ELF-1 (cell line): ENCODE results near the gene TSHZ2.

Experiments
- DNase-seq: peaks from one replicate; pipeline ENCODE4 v3.0.0-alpha.2; 2016; ENCODE audit warnings: low read depth, low spot score

Gene TSHZ2

DNA sequence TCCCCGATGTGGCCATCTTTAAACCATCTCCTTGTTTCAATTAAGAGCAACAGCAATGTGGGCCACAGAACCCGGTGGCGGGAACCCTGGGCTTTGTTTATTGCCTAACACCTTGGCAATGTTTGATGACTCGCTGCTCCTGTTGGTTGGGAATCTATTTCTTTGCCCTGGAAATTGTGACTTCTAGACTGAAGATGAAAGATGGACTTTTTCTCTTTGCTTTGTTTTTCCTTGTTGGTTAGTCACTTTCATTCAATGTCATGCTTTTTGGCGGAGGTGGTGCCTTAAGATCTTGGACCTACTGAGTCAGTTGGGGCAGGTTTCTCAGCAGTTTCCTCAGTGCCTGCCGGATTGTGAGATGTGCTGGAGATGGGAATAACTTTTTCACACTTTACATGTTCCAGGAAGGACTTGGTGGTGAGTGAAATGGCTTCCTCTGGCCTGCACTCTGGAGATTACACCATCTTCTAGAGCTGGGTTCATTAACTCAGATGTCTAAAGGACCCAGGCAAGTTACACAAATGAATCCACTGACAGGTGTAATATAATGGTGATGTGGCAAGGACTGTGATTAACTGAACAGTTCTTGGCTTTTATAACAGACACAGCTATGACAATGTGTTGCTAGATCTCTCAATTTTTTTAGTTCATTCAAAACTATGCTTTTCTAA, 56.3 kb downstream of the TSHZ2 start:
- no peak for DNase-seq

DNA sequence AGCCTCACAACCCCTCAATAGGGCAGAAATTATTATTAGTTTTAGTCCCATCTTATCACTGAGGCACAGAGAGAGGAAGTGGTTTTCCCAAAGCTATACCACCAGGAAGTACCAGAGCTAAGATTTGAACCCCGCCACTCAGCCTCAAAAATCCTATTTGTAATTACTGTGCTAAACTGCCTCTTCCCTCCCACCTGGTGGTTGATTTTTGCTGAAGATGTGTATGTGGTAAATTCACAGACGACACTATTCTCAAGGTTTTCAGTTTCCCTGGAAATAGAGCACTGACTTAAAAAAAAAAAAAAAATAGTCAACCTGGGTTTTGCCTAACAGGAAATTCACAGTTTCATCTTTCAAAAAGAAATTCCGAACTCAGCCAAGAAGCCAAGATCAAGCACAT, 57.9 kb downstream of the TSHZ2 start:
- DNase-seq: no peak

DNA sequence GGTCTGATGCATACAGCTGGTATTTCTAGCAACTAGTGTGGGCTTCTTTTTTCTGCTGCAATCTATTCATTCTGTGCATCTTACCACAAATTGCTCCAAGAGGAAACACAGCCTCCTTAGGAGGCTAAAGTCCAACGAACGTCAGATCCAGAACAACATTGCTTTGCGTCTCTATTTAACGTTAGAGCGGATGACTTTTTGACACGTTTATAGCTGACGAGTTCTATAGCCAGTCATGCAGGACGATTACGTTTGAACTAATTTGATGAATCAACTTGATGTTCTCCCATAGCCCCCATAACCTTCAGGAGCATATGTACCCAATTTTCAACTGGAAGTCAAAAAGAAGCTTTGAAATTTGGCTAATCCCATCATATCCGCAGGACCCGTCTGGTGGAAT, 59.9 kb downstream of the TSHZ2 start:
- no peak for DNase-seq

GRCh38 chr20:53032478-53032932, 60.3 kb downstream of the TSHZ2 start:
- no peak for DNase-seq

DNA sequence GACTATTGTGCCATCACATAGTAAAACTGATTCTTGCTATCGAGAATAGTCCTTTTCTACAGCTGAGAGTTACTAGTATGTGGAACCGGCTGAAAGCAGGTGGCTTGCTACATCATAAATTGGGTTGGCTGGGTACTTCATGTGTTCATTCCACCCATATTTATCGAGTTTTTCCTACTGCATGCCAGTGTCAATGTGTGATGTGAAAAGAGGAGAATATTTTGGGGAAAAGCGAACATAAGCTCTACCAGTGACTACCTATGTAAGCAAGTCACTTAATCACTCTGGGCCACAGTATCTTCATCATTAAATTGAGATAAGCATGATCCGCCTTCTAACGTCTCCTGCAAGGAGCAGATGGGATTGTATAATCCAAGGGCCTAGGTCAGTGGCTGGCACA, 61.0 kb downstream of the TSHZ2 start:
- no peak for DNase-seq

DNA sequence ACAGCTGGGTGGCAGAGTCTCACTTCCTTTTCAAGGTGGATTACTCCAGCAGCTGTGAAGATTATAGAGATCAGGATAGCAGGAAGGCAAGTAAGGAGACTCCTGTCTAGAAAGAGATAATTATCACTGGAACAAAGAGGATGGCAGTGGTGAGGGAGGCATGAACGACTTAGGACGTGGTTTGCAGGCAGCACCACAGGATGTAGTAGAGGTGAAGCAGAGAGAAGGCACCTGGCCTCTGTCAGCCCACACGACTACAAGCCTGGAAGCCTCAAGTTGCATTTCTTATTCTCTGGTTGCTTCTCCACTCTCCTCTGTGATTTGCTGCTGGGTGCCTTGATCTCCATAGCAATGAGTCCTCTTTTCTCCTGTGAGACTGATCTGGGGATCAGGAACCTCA, 62.7 kb downstream of the TSHZ2 start:
- no peak for DNase-seq

DNA sequence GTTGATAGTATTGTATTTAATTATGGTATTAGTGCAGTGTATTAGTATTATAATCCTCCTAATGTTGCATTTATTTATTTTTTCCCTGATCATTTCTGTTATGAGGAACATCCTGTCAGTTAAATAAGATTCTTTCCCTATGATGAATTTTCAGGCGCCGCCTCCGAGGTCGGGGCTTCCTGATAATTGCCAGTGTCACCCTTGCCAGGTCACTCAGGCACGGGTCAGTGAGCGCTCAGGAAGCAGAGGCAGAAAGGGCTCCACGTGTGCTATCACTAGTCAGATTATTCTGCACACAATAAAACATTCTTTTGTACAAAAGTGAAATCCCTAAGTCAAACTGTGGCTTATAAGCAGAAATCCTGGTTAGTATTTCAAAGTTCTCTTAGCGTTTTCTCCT, 64.8 kb downstream of the TSHZ2 start:
- DNase-seq: no peak

DNA sequence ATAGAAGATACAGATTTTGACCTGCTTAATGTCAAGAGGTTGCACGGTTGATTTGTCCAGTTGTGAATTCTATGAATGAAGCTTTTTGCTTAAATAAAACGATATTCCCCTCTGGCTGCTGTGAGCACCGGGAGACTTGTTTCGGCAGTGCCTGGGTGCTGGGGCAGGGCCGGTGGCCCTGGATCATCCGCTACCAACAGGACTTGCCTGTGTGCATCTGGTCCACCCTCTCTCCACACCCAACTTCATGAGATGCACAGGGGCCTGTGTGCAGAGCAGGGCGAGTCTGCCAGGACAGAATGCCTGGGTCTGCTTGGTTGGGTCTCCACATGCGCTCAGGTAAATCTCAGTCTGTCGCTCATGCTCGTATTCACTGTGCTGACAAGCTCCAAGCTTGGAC, 65.5 kb downstream of the TSHZ2 start:
- no peak for DNase-seq

DNA sequence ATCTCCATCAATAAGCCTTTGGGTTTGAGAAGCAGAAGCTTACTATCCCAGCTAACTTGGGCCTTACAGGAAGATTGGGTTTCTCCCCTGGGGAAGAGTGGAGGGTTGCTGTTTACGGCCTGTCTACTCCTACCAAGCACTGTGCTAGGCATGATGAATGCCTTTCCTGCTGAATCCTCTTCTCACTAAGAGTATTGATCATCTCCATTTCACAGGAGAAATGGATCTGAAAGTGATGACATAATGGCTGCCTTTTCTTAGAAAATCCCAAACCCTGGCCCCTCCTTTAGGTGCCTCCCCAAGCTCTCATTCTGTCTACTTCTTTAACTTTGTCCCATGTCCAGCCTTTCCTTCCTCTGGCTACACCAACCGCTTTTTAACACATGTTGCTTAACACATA, 66.1 kb downstream of the TSHZ2 start:
- no peak for DNase-seq

DNA sequence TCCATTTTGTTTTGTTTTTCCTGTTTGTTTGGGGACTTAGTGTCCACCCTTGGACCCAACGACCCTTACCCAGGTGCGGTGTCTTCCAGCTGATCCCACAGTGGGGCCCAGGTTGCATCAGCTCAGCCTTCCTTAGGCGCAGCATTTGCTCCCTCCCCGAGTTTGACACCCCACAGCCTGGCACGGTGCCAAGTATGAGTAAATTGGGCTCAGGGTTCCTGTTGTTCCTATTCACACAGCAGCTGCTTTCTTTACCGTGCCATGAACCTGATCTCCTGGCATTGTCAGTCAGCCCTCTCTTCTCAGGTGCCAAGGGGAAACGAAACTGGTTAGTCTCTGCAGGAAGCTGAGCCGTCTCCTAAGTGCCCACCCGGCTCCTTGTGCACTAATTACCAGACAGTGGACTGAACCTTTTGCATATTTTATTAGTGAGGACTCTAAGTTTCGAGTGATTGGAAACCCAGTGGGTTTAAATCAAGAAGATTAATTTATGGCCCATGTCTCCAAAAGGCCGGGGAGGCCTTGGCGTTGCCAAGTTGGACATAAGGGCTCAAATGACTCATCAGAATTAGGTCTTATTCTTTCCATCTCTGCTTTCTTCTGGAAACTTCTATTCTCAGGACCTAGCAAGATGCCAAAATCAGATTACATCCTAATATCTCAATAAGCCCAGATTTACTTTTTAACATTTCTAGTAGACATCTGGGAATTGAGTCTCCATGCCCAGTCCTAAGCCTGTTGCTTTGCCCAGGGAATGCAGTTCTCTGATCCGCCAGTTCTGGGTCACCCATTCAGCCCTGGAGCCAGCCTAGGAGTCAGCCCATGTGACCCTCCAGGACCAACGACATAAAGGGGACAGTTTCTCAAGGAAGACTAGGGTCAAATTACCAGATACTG, 68.8 kb downstream of the TSHZ2 start:
- no peak for DNase-seq

- no peak for DNase-seq
These were observed 70.4 kb downstream of the TSHZ2 start for GRCh38 chr20:53042521-53042920.

DNA sequence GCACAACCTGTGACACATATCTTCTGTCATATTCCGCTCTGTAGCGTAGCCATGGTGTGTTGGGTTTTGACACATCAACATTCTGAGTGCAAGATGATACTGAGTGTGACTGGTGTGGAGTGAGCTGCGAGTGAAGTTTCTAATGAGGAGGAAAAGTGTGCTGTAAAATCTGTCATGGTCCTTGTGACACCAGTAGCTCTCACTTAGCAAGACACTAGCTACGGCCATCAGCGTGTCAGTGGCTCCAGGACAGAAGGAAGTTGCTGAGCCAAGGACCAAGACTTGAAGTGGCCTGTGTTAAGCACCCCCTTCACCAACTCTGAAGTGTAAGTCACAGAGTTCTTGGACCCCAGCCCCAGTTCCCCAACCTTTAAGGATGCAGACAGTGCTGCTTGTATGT, 72.1 kb downstream of the TSHZ2 start:
- no peak for DNase-seq

DNA sequence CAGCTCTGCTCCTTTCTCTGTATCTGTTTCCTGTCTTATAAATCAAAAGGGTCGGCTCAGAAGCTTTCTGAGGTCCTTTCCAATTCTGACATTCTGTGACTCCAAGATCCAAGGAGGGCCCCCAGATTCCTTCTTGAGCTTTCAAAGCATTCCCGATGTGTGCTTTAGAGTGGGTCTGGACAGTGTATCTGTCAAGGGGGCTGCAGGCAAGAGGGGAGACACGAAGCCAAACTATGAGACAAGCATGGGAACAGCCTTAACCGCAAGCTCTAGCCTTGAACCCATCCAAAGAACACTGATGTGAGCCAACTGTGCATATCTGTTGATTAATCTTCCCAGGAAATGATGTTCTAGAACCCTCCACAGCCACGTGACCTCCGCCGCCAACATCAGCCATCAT, 73.8 kb downstream of the TSHZ2 start:
- DNase-seq: no peak

- DNase-seq: no peak
These were observed 75.0 kb downstream of the TSHZ2 start for GRCh38 chr20:53047203-53047602.

DNA sequence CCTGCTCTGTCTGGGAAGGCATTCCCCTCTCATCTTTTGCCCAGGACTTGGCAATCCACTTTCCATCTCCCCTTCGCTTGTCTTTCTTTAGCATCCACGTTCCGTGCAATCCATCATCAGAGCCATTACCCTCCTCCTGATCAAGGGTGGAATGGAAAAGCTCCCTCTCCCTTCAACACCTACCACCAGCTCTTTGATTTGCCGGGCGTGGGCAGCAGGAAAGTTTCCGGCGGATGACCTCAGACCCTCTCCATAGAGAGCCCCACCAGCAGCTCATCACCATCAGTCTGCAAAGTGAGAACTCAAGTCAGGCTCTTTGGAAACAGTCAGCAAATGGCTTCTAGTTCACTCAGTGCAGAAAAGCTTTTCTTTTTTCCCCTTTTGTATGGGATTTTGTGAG, 76.2 kb downstream of the TSHZ2 start:
- DNase-seq: no peak

- no peak for DNase-seq
These were observed 78.2 kb downstream of the TSHZ2 start for GRCh38 chr20:53050338-53050737.

DNA sequence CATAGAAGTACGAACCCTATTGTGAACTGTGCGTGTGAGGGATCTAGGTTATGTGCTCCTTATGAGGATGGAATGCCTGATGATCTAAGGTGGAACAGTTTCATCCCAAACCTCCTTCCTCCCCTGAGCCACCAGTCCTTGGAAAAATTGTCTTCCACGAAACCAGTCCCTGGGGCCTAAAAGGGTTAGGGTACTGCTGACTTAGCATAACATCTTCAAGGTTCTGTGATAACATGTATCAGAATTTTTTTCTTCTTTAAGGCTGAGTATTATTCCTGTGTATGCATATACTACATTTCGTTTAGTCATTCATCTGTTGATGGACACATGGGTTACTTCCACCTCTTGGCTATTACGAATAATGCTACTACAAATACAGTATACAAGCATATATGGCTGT, 80.2 kb downstream of the TSHZ2 start:
- DNase-seq: no peak

DNA sequence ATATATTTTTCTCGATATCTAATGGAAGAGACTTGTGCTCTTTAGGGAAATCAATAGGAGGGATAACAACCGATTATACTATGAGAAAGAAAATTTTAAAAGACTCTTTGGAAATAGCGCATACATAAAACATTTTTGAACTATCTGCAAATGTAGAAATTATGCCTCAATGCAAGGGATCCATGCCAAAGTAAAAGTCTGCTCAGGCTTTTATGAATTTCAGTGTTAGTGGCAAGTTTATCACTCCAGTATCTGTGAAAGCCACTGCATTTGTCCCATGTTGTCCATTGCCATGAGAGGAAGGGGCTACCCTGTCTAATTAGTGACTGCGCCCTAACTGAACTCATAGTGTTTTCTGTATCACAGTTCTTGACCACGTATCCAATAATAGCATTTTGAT, 81.4 kb downstream of the TSHZ2 start:
- DNase-seq: no peak

GRCh38 chr20:53055367-53056067, 83.4 kb downstream of the TSHZ2 start:
- DNase-seq: no peak

DNA sequence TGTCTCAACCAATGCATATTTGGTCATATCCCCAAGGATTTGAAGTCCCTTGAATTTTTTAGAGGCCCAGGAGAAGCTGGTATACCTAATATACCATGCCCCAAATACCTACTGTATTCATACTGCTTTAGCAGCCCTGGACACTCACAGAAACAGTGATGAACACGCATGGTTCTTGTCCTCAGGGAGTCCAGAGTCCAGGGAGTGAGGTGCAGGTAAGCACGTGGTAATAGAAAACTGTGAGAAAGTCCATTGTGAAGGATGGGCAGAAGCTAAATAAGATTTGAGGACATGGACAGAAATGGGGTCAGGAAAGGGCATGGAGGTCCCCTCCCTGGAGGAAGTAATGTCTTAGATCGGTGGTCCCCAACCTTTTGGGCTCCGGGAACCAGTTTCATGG, 85.4 kb downstream of the TSHZ2 start:
- DNase-seq: no peak

DNA sequence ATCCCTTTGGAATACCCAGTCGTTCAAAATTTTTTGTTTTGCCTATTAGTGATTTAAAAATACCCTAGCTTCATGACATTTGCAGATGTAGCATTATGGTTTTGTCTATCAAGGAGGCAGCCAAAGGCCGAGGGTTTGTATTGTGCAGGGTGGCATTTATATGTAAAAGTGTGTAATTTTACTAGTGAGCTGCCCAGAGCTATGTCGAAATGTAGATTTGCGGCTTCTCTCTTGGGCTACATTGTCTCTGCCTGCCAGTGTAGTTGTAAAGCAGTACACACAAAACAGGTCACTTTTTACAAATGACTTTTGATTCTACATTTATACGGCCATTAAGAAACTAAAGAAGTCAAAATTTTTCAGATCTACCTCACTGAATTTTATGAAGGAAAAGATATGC, 87.7 kb downstream of the TSHZ2 start:
- DNase-seq: no peak
